ENCODE data around the gene SFT2D2. TPM values are rescaled to one million over a fixed set of nuclear protein-coding genes. Genes with fewer than 3 reads are reported as not detected.

Gene SFT2D2
- total RNA-seq, 6 experiments from 2014 or later: 54.7 to 62.2 (median 57.8) TPM

DNA sequence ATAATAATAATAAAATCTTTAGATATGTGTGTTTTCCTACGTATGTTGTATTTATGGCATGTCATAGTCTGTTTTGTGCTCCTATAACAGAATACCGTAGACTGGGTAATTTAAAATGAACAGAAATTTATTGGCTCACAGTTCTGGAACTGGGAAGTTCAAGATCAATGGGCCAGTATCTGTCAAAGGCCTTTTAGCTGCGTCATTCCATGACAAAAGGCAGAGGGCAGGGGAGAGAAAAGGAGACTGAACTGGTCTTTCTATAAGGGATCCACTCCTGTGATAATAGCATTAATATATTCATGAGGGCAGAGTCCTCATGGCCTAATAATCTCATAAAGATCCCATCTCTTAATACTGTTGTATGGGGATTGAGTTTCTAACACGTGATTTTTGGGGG lies 7.1 kb upstream of the SFT2D2 start:
- Mint-ChIP-seq H3K4me1 (ENCODE audit: low read depth) (peaks cover 2% of the 10 kb centered on the region), H3K4me3 (no peak overlapping the region), H3K27me3 (ENCODE audit: insufficient read depth) (peaks cover 12% of the 10 kb centered on the region), H3K27ac (no peak overlapping the region), H3K9me3 (peaks cover 10% of the 10 kb centered on the region), H3K36me3 (ENCODE audit: low read depth) (peaks cover 4% of the 10 kb centered on the region; the same call in 1 of the 2 replicates)
- TF ChIP-seq, protein P1, sequence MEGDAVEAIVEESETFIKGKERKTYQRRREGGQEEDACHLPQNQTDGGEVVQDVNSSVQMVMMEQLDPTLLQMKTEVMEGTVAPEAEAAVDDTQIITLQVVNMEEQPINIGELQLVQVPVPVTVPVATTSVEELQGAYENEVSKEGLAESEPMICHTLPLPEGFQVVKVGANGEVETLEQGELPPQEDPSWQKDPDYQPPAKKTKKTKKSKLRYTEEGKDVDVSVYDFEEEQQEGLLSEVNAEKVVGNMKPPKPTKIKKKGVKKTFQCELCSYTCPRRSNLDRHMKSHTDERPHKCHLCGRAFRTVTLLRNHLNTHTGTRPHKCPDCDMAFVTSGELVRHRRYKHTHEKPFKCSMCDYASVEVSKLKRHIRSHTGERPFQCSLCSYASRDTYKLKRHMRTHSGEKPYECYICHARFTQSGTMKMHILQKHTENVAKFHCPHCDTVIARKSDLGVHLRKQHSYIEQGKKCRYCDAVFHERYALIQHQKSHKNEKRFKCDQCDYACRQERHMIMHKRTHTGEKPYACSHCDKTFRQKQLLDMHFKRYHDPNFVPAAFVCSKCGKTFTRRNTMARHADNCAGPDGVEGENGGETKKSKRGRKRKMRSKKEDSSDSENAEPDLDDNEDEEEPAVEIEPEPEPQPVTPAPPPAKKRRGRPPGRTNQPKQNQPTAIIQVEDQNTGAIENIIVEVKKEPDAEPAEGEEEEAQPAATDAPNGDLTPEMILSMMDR (IDR thresholded peaks at IDR 0.05): no peak
- no peak for DNase-seq

DNA sequence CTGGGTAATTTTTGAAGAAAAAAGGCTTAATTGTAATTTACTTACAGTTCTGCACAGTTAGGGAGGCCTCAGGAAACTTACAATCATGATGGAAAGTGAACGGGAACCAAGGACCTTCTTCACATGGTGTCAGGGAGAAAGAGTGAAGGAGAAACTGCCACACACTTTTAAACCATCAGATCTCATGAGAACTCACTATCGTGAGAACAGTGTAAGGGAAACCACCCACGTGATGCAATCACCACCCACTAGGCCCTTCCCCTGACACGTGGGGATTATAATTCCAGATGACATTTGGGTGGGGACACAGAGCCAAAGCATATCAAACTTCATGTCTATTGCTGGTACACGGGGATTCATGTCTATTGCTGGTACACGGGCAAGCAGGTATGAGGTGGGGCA lies 5.3 kb upstream of the SFT2D2 start:
- H3K4me3 Mint-ChIP-seq: no peak overlapping the region
- H3K36me3 Mint-ChIP-seq (ENCODE audit: low read depth): peaks cover 4% of the 10 kb centered on the region; the same call in 1 of the 2 replicates
- DNase-seq: no peak
- H3K27me3 Mint-ChIP-seq (ENCODE audit: insufficient read depth): peaks cover 12% of the 10 kb centered on the region
- TF ChIP-seq, protein P1 (IDR thresholded peaks at IDR 0.05): no peak
- H3K27ac Mint-ChIP-seq: no peak overlapping the region
- H3K9me3 Mint-ChIP-seq: peaks cover 13% of the 10 kb centered on the region
- peaks cover 20% of the 10 kb centered on the region for H3K4me1 Mint-ChIP-seq (ENCODE audit: low read depth)

DNA sequence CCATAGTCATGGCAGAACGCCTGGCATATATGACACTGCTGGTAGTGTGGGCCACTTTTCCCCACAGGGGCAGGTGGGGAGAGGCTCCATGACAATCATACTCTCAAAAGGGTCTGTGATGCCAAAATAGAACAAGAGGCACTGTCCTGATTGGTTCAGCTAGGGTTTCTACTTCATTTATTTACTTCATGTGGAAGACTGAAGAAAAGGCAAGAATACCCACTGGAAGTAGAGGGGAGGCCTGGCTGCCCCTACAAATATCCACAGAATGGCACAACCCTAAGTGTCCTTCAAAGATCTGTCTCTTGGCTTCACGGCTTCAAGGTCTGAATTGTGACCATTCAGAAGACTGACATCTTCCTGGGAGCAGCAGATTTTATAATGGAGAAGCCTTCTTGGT lies 4.5 kb upstream of the SFT2D2 start:
- no peak for DNase-seq
- H3K36me3 Mint-ChIP-seq (ENCODE audit: low read depth): peaks cover 4% of the 10 kb centered on the region; the same call in 1 of the 2 replicates
- peaks cover 13% of the 10 kb centered on the region for H3K9me3 Mint-ChIP-seq
- no peak overlapping the region for H3K27ac Mint-ChIP-seq
- H3K4me1 Mint-ChIP-seq (ENCODE audit: low read depth): peaks cover 21% of the 10 kb centered on the region
- no peak overlapping the region for H3K4me3 Mint-ChIP-seq
- H3K27me3 Mint-ChIP-seq (ENCODE audit: insufficient read depth): peaks cover 12% of the 10 kb centered on the region
- TF ChIP-seq, protein P1 (IDR thresholded peaks at IDR 0.05): no peak

DNA sequence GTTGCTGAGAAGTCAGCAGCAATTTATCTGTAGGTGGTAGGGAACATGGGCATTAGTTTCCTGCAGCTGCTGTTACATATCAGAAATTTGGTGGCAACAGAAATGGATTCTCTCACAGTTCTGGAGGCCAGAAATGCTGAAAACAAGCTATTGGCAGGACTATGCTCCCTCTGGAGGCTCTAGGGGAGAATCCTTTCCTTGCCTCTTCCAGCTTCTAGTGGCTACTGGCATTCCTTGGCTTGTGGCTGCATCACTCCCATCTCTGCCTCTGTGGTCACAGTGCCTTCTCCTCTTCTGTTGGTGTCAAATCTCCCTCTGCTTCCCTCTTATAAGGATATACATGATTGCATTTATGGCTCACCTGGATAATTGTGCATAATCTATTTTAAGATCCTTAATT lies 2.5 kb upstream of the SFT2D2 start:
- Mint-ChIP-seq H3K9me3 (peaks cover 13% of the 10 kb centered on the region), H3K36me3 (ENCODE audit: low read depth) (peaks cover 16% of the 10 kb centered on the region; the same call in 1 of the 2 replicates), H3K27me3 (ENCODE audit: insufficient read depth) (peaks cover 12% of the 10 kb centered on the region), H3K4me3 (no peak overlapping the region), H3K27ac (no peak overlapping the region), H3K4me1 (ENCODE audit: low read depth) (peaks cover 37% of the 10 kb centered on the region)
- TF ChIP-seq, protein P1 (IDR thresholded peaks at IDR 0.05): no peak
- no peak for DNase-seq

DNA sequence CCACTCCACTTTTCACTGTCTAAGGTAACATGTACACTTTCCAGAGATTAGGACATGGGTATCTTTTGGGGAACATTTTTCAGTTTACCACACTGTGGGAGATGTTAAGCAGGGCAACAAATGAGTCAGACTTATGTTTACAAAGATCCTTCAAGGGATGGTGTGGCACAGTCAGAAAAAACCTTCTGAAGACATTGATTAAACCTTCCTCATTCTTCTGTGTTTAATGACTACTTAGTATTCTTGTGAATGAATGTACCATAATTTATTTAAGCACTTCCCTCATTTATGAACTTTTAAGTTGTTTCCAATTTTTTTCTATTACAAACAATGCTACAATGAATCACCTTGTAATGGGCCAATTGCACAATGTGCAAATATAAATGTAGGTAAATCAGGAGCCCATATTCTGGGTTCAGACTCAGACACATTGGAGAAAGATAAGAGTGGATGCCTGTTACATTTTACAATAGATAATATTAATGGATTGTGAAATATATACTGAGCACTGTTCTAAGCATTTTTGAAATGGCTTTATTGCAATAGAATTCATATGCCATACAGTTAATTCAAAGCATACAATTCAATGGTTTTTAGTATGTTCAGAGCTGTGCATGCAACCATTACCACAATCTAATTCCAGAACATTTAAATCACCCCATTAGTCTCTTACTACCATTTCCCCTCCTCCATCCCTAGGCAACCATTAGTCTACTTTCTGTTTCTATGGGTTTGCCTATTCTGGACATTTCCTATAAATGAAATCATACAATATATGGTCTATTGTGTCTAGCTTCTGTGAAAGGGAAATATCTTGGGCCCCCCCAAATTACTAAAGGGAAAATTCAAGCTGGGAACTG lies 1.9 kb upstream of the SFT2D2 start:
- H3K27ac Mint-ChIP-seq: no peak overlapping the region
- H3K9me3 Mint-ChIP-seq: peaks cover 13% of the 10 kb centered on the region
- no peak for DNase-seq
- no peak overlapping the region for H3K4me3 Mint-ChIP-seq
- H3K27me3 Mint-ChIP-seq (ENCODE audit: insufficient read depth): peaks cover 12% of the 10 kb centered on the region
- TF ChIP-seq, protein P1 (IDR thresholded peaks at IDR 0.05): no peak
- H3K4me1 Mint-ChIP-seq (ENCODE audit: low read depth): peaks cover 44% of the 10 kb centered on the region
- peaks cover 16% of the 10 kb centered on the region; the same call in 1 of the 2 replicates for H3K36me3 Mint-ChIP-seq (ENCODE audit: low read depth)

Measured in HFFc6 (cell line).